HG03025 (cell line): Measurements from ENCODE around the gene IQCB1.
"Not testable (repeated sequence)": the region's sequence is repeated elsewhere in the genome, so short reads cannot be mapped to it uniquely, and the experiment has no call there.

Experiments used
- ATAC-seq: cut with Tn5 transposase; IDR thresholded peaks from one replicate; pipeline ENCODE4 v1.9.1; 2021; ENCODE audit warnings: mild to moderate bottlenecking, moderate library complexity; ENCODE audit not compliant: unreplicated experiment, low FRiP score

IQCB1 gene

GRCh38 chr3:121749276-121750086, 85.4 kb downstream of the IQCB1 start, which contains the start of gene GOLGB1:
TSS of gene GOLGB1 (minus strand) at chr3:121749741. CDS start at chr3:121730971, 18,770 bp downstream.
- peak; percentile 95 for ATAC-seq

GRCh38 chr3:121748680-121749275, 86.1 kb downstream of the IQCB1 start:
- ATAC-seq = no peak

GRCh38 chr3:121747976-121748375, 86.9 kb downstream of the IQCB1 start:
- ATAC-seq = no peak

- ATAC-seq = not testable (repeated sequence)
Observed at GRCh38 chr3:121743106-121743505, 91.8 kb downstream of the IQCB1 start.

- no peak for ATAC-seq
Observed at GRCh38 chr3:121740896-121741295, 94.0 kb downstream of the IQCB1 start.

- no peak for ATAC-seq
Observed at GRCh38 chr3:121739902-121740301, 95.0 kb downstream of the IQCB1 start.

- no peak for ATAC-seq
Observed at GRCh38 chr3:121737644-121738043, 97.2 kb downstream of the IQCB1 start.

GRCh38 chr3:121736112-121736511, 98.7 kb downstream of the IQCB1 start:
- ATAC-seq = no peak

- peak; percentile 74 for ATAC-seq
Observed at GRCh38 chr3:121735047-121735696, 99.7 kb downstream of the IQCB1 start.

- ATAC-seq = no peak
Observed at GRCh38 chr3:121730940-121731687, 103.7 kb downstream of the IQCB1 start.

- peak; percentile 86 for ATAC-seq
Observed at GRCh38 chr3:121724130-121724529, 110.7 kb downstream of the IQCB1 start.

GRCh38 chr3:121723485-121723884, 111.4 kb downstream of the IQCB1 start:
- no peak for ATAC-seq

- ATAC-seq = no peak
Observed at GRCh38 chr3:121722411-121722810, 112.4 kb downstream of the IQCB1 start.

- ATAC-seq = no peak
Observed at GRCh38 chr3:121720163-121720562, 114.7 kb downstream of the IQCB1 start.
